ENCODE results near the gene ANKS4B.
A peak's percentile ranks its signal among the peaks of the same experiment; 100 is the strongest.
"Not testable (repeated sequence)": the region's sequence is repeated elsewhere in the genome, so short reads cannot be mapped to it uniquely, and the experiment has no call there.

Gene ANKS4B

DNA sequence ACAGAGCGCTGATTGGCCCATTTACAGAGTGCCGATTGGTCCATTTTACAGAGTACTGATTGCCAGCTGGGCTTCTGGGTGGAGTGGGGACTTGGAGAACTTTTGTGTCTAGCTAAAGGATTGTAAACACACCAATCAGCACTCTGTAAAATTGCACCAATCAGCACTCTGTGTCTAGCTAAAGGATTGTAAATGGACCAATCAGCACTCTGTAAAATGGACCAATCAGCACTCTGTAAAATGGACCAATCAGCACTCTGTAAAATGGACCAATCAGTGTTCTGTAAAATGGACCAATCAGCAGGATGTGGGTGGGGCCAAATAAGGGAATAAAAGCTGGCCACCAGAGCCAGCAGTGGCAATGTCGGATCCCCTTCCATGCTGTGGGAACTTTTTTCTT, 56.3 kb downstream of the ANKS4B start:
- not testable (repeated sequence) for DNase-seq (ENCODE audit: low read depth in 1 of 2, low spot score in 1 of 2)

DNA sequence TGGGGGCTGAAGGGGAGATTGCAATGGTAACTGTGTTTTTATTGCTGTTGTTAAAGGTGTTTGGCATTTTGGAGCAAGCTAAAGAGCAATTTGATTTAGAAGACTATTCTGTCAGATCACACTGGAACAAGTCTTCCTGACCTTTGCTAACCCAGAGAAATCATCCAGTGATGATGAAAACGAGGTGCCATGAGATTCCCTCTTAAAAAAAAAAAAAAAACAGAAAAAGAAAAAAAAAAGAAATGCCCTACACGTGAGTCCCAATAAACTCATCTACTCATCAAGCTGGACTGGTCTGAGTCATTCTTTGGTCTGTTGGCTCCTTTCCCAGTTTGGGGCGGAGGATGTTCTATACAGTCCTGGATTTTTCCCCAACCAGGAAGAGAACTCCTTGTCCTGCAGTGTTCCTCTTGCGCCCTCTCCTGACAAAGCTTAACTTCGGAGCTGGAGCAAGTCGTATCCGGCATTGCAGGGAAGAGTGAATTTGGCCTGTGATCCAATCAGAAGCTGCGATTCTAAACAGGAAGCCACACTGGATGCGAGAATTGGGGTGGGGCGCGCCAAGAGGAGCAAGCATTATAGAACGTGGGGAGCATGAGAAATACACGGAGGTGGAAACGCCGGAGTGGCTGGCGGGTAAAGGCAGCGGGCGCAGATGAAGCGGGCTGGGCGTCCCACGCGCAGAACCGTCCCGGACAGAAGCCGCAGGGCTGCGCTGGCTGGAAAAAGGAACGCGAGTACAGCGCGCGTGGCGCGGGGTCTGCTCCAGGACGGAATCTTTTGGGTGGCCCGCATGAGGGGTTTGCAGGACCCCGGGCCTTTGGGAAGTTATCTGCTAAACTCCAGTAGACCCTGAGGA, 67.0 kb downstream of the ANKS4B start:
- DNase-seq (ENCODE audit: low read depth in 1 of 2, low spot score in 1 of 2), result peak; percentile 25 to 51

DNA sequence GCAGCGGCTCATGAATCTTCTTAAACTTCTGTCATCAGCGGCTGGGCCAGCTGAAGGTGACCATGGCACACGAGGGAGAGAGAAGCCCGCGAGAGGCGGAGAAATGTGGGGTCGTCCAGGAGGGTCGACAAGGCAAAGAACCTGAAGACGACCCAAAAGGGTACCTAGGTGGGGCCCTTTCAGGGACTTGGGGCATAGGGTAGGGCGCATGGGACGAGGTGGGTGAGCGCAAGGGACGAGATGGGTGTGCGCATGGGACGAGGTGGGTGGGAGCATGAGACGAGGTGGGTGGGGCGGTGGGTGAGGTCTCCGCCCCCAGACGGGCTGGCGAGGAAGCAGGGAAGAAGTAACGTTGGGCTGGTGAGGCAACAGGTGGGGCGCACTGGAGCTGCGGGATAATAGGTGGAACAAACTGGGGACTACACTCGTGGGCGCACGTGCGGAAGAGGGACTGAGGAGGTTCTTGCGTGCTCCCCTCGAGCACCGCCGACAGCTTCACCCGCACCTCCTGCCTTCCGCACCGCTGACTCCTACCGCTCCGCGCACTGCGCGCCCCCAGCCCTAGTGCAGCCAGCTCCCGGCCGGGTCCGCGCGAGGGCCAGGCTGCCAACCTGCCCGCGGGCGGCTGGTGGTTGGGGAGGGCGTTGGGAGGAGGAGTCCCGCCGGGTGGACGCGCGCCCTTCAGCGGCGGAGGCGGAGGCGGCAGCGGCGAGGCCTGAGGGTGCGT, 67.8 kb downstream of the ANKS4B start:
- DNase-seq (ENCODE audit: low read depth in 1 of 2, low spot score in 1 of 2), result peak in 1 of 2 donors; percentile 22

DNA sequence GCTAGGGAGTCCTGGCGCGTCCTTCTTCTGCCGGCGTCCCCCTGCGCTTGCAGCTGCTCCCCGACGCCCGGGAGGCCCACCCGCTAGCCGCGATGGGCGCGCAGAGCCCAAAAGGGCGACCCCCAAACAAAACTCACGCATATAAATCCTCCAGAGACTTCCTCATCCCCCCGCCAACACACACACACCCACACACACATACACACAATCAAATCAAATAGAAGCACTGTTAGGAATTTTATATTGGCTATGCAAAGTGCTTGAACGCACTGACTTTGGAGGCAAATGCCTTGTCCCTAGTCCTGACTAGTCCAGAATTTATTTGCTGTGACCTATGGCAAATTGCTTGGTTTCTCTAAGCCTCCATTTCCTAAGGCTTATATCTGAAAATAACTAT, 68.4 kb downstream of the ANKS4B start:
- DNase-seq (ENCODE audit: low read depth in 1 of 2, low spot score in 1 of 2), result no peak

DNA sequence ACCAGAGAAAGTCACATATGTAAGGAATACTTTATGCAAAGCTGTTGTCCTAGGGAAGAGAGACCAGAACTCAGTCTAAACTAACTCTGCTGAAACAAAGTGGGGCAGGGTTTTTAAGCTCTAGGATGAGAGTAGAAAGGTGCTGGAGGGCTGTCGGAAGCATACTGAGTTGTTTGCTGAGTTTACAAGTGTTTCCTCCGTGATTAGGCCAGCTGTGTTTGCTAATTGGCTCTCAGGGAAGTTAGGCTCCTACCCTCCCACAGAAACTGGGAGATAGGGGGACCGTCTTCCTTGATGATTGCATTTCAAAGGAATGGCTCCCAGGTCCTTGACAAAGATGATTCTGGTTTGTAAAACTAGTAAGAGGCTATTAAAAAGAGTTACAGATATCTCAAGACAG, 69.0 kb downstream of the ANKS4B start:
- DNase-seq (ENCODE audit: low read depth in 1 of 2, low spot score in 1 of 2), result no peak

DNA sequence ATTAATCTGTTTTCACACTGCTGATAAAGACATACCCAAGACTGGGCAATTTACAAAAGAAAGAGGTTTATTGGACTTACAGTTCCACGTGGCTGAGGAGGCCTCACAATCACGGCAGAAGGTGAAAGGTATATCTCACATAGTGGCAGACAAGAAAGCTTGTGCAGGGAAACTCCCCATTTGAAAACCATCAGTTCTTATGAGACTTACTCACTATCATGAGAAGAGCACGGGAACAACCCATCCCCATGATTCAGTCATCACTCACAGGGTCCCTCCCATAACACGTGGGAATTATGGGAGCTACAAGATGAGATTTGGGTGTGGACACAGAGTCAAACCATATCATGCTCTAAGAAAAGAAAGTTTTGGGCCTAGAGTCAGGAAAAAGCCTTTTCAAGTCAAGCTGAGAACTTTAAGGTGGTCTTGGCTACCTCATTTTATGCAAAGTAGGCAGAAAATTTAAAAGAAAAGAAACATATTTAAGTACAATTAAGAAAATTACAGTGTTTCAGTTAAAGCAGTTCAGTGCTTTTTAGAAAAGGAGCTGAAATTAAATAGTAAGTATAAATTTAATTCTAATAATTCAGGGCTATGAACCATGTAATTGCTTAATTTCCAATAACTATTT, 69.5 kb downstream of the ANKS4B start:
- DNase-seq (ENCODE audit: low read depth in 1 of 2, low spot score in 1 of 2), result no peak
